ENCODE data around the gene XCR1.
"Not testable (repeated sequence)": the region's sequence is repeated elsewhere in the genome, so short reads cannot be mapped to it uniquely, and the experiment has no call there.

Gene XCR1

GRCh38 chr3:46006238-46007032 lies 20.8 kb downstream of the XCR1 start:
- DNase-seq (ENCODE audit: low spot score): no peak

GRCh38 chr3:46003706-46004105 lies 23.6 kb downstream of the XCR1 start:
- not testable (repeated sequence) for DNase-seq (ENCODE audit: low spot score)

- no peak for DNase-seq (ENCODE audit: low spot score)
Observed at GRCh38 chr3:46001178-46001577, 26.1 kb downstream of the XCR1 start.

GRCh38 chr3:45997942-45998341 lies 29.3 kb downstream of the XCR1 start:
- no peak for DNase-seq (ENCODE audit: low spot score)

DNA sequence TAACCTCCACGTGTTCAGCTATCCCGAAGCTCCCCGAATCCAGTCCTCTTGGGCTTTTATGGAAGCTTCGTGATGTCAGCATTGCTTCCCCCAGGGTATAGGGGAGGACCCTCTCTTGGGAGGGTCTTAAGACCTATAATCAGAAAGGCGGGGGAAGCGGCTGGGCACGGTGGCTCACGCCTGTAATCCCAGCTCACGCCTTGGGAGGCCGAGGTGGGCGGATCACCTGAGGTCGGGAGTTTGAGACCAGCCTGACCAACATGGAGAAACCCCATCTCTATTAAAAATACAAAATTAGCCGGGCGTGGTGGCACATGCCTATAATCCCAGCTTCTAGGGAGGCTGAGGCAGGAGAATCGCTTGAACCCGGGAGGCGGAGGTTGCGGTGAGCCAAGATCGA lies 29.8 kb downstream of the XCR1 start:
- not testable (repeated sequence) for DNase-seq (ENCODE audit: low spot score)

DNA sequence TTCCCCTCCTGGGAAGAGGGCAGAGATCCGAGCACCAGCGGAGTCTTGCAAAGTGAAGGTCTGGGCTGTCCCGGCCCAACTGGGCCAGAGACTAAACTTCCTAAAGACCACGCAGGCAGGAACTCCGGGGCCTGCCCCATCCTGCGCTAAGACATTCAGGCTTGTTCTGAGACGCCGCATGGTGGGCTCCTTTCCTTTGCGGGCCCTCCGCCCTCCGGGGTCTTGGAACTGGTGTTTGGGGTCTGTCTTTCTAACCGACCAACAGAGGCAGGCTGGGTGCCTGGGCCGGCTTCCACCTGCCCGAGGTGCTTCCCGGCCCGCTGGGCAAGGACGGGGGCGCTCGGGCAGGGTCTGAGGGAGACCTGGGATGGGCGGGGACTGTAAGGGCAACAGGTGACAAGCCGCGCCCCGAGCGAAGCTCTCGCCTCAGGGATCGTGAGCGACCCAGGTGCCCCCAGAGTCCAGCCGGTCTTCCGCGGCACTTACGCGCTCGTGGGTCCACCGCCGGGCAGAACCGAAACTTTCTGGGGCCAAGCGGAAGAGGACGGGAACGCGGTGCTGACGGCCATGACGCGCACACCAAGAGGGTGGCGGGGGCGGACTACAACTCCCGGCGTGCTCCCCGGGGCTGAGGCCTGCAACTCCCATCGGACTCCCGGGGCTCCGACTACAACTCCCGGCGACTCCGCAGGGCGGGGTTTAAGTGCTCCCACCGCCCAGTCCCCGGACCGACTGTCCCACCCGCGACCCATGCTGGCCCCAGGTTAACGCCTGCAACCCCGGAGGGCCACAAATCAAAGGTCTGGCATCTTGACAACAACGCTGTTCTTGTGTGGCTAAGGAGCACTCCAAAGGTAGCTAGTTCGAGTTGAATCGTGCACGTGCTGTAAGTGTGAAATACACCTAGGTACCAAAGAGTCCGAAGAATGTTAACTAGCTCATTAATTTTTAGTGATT lies 31.8 kb downstream of the XCR1 start, which contains the start of gene FYCO1:
Gene FYCO1, minus strand, starts transcription at position 589 of the 957 bp plus-strand sequence. CDS start 10,914 bp downstream, outside the sequence.
- peak; percentile 73 for DNase-seq (ENCODE audit: low spot score)

GRCh38 chr3:45994419-45995235 lies 32.7 kb downstream of the XCR1 start:
- DNase-seq (ENCODE audit: low spot score): peak; percentile 27

GRCh38 chr3:45993421-45994027 lies 33.8 kb downstream of the XCR1 start:
- DNase-seq (ENCODE audit: low spot score): no peak

DNA sequence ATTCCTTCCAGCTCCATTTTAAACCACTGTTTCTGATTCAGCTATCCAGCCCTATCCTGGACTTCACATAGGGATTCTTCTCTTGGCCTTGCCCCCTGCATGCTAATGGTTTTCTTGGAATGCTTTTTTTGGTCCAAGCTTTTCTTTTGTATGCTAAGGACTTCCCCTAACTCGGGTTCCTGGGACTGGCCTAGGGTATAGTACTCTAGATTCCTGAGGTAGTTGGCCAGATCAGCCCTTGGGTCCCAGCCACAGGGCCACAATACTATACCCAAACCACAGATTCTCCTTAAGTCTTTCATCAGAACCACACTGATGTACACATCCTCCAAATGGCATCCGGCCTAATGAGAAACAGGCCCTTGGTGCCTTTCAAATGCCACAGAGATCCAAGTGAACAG lies 34.5 kb downstream of the XCR1 start:
- no peak for DNase-seq (ENCODE audit: low spot score)

GRCh38 chr3:45992133-45992729 lies 35.1 kb downstream of the XCR1 start:
- peak; percentile 7 for DNase-seq (ENCODE audit: low spot score)

- no peak for DNase-seq (ENCODE audit: low spot score)
Observed at GRCh38 chr3:45991341-45991740, 35.9 kb downstream of the XCR1 start.

- no peak for DNase-seq (ENCODE audit: low spot score)
Observed at GRCh38 chr3:45990181-45990580, 37.1 kb downstream of the XCR1 start.

DNA sequence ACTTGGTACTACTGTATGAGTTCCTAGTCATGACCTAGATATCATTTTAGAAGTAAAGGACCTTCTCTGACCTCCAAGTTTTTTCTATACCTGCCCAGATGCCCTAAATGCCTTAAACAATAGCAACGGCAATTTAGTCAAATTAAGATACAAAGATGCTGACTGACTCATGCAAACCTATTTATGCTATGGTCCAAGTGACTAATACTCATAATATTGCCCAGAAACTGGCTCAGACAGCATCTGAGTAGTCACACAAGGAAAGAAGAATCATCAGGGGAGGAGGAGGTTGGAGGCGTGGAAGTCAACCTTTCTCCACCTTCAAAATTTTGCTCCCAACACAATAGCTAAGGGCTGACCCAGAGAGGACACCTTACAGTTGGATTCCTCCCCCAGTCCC lies 38.5 kb downstream of the XCR1 start:
- DNase-seq (ENCODE audit: low spot score): no peak

DNA sequence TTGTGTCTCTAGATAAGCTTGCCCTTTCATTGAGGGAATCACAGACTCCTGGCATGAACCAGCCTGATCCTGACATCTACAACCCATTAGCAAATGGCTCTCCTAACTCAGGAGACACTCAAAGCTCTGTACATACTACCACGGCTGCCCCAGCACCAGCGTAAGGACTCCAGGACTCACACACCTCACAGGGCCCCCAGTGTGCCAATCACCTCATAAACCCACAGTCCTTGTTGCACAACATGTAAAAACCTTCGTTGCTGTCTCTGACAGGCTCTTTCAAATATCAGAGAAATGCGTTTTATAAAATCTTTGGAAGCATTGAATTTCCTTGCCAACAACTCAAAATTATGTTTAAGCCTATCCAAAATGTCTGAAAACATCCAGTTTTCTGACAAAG lies 38.9 kb downstream of the XCR1 start:
- no peak for DNase-seq (ENCODE audit: low spot score)

DNA sequence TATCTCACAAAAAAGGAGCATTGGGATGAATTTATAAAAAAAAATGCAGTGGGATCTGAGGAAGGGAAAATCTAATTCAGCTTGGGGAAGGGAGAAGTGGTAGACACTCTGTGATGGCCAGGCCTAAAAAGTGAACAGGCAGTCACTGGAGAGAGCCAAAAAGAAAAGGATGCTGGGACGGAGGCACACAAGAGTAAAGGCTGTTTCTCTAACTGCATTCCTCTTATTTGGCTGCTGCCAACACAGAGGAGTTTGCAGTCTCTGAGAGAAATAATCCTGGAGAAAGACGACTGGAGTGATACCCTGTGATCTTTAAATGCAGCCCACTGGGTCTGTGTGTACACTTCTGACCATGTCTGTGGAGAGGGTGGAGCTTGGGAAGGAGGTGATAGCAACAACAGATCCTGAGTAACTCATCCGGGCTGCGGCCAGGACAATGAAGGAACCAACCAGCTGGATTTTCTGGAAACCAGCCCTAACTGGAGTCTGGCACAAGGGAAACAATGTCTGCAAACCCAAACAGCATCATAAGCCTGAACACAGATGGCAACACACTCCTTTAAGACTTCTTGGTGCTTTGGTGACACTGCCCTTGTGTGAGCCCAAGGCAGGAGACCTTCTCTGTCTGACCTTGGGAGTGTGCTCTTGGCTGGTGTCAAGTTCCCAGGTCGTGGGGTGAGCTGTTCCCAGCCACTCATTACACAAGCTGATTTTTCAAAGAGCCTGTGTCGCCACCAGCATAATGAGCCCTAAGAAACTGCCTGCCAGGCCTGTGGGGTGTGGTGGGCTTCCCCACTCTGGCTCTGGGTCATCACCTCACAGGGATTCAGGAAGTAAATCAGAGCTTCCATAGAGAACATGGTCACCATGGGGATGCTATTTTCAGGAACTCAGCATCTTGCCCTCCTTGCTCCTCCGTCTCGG lies 39.7 kb downstream of the XCR1 start:
- no peak for DNase-seq (ENCODE audit: low spot score)

- DNase-seq (ENCODE audit: low spot score): no peak
Observed at GRCh38 chr3:45986303-45986982, 40.8 kb downstream of the XCR1 start.

- DNase-seq (ENCODE audit: low spot score): no peak
Observed at GRCh38 chr3:45985532-45986302, 41.6 kb downstream of the XCR1 start.

Measured in NAMALWA (cell line).